ENCODE data around the gene GLMP. TPM values are rescaled to one million over a fixed set of nuclear protein-coding genes. Genes with fewer than 3 reads are reported as not detected.

Gene GLMP, protein sequence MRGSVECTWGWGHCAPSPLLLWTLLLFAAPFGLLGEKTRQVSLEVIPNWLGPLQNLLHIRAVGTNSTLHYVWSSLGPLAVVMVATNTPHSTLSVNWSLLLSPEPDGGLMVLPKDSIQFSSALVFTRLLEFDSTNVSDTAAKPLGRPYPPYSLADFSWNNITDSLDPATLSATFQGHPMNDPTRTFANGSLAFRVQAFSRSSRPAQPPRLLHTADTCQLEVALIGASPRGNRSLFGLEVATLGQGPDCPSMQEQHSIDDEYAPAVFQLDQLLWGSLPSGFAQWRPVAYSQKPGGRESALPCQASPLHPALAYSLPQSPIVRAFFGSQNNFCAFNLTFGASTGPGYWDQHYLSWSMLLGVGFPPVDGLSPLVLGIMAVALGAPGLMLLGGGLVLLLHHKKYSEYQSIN
- total RNA-seq (10 to 100 TPM; 20.2 to 47.9 (median 32.3) TPM), polyA plus RNA-seq (10 to 100 TPM; 33.0 to 42.0 TPM)
- long read RNA-seq, donor 1, transcript GLMP-215 (5 exons, 1,364 nt), result minor isoform, 17 of 173 reads
- long read RNA-seq, donor 1, transcript GLMP-207 (2 exons, 524 nt), result minor isoform, 5 of 173 reads
- long read RNA-seq, donor 1, transcript GLMP-201 (6 exons, 1,604 nt), result major isoform, 91 of 173 reads
- long read RNA-seq, donor 1, transcript GLMP-213 (5 exons, 1,365 nt), result minor isoform, 9 of 173 reads
- long read RNA-seq, donor 1, partial matches to known transcripts, result 7 of 173 reads
- long read RNA-seq, donor 1, other reads (novel, unspliced or antisense), result 44 of 173 reads
- long read RNA-seq, donor 2, transcript GLMP-201 (6 exons, 1,604 nt), result major isoform, 6 of 9 reads
- long read RNA-seq, donor 2, partial matches to known transcripts, result 0 of 9 reads
- long read RNA-seq, donor 2, other reads (novel, unspliced or antisense), result 0 of 9 reads
- long read RNA-seq, donor 3, transcript GLMP-201 (6 exons, 1,604 nt), result major isoform, 32 of 73 reads
- long read RNA-seq, donor 3, transcript GLMP-215 (5 exons, 1,364 nt), result minor isoform, 6 of 73 reads
- long read RNA-seq, donor 3, transcript GLMP-207 (2 exons, 524 nt), result minor isoform, 5 of 73 reads
- long read RNA-seq, donor 3, transcript GLMP-213 (5 exons, 1,365 nt), result minor isoform, 6 of 73 reads
- long read RNA-seq, donor 3, partial matches to known transcripts, result 7 of 73 reads
- long read RNA-seq, donor 3, other reads (novel, unspliced or antisense), result 17 of 73 reads

DNA sequence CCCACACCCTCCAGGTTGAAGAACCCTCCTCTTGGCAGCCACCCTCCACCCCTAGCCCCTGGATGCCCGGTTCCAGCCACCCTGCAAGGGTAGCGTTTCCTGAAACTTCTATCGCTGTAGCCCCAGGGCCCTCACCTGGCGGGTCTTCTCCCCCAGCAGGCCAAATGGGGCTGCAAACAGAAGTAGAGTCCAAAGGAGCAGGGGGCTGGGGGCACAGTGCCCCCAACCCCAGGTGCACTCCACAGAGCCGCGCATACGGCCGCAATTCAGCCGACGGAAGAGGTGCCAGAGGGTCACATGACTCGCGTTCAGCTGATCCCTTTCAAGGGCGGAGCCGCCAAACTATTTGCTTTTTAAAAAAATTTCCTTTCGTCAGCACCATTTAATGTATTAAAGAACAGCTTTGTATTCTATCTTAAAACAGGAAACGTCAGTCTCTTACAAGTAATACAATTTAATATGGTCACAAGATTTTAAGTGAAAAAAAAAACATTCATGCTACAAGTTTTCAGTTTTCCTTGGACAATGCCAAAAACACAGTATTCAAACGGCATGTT lies at the start of gene GLMP:
Gene GLMP, minus strand, starts transcription at position 289 of the 557 bp plus-strand sequence. Its CDS starts 34 bp downstream, at position 255.
- intact Hi-C loops (cut with DNase I), result no loop called here
- Histone ChIP-seq H3K4me1 (ENCODE audit: insufficient read depth) (peaks cover 7% of the 10 kb centered on the region), H3K9me3 (no peaks in the 10 kb centered on the region), H3K27ac (peak within 1 kb of the TSS in 1 of 2 donors; percentile 36), H3K4me3 (peak within 1 kb of the TSS; percentile 77), H3K36me3 (no peaks in the 10 kb centered on the region), H3K27me3 (no peaks in the 10 kb centered on the region)
- WGBS, 3 donors, result 0 to 1% (median 0%) methylated on average over 17 of the region's 17 CpGs
- TF ChIP-seq POLR2A (IDR thresholded peaks at IDR 0.05) (no peak), EP300 (IDR thresholded peaks at IDR 0.05) (no peak)
- TF ChIP-seq, protein P1, sequence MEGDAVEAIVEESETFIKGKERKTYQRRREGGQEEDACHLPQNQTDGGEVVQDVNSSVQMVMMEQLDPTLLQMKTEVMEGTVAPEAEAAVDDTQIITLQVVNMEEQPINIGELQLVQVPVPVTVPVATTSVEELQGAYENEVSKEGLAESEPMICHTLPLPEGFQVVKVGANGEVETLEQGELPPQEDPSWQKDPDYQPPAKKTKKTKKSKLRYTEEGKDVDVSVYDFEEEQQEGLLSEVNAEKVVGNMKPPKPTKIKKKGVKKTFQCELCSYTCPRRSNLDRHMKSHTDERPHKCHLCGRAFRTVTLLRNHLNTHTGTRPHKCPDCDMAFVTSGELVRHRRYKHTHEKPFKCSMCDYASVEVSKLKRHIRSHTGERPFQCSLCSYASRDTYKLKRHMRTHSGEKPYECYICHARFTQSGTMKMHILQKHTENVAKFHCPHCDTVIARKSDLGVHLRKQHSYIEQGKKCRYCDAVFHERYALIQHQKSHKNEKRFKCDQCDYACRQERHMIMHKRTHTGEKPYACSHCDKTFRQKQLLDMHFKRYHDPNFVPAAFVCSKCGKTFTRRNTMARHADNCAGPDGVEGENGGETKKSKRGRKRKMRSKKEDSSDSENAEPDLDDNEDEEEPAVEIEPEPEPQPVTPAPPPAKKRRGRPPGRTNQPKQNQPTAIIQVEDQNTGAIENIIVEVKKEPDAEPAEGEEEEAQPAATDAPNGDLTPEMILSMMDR (IDR thresholded peaks at IDR 0.05), result peak in 1 of 3 donors; percentile 7
- DNase-seq, result peak; percentile 65 to 78 (median 67)

DNA sequence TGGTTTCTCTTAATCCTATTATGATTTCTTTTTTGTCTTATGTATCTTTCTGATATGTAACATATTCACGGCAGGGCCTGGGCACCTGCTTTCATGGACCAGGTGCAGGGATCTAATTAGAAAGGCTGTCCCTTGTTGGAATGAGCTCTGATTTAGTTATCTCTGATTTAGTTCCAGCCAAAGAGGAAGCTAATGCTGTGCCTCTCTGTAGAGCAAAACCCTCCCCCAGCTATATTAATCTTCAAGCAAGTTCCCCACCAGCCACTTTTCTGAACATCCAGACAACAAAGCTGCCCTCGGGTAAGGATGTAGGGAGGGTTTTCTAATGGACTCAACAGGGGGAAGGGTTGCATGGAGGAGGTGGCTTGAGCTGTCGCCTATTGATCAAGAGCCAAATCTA lies 48.9 kb upstream of the GLMP start:
- Histone ChIP-seq H3K4me1 (ENCODE audit: insufficient read depth) (no peaks in the 10 kb centered on the region), H3K36me3 (no peaks in the 10 kb centered on the region), H3K9me3 (no peaks in the 10 kb centered on the region), H3K27ac (no peak overlapping the region), H3K4me3 (no peak overlapping the region), H3K27me3 (no peaks in the 10 kb centered on the region)
- WGBS, 3 donors, result 35 to 50% (median 48%) methylated on average over 3 of the region's 3 CpGs
- intact Hi-C loops (cut with DNase I), result loop anchor here in 1 of 4 donors (5.0 kb wide), 1 partner anchor 518 kb away; the partner anchor contains the start of gene NTRK1
- no peak for DNase-seq
- TF ChIP-seq EP300 (IDR thresholded peaks at IDR 0.05) (no peak), POLR2A (IDR thresholded peaks at IDR 0.05) (no peak)
- TF ChIP-seq, protein P1 (IDR thresholded peaks at IDR 0.05), result no peak

DNA sequence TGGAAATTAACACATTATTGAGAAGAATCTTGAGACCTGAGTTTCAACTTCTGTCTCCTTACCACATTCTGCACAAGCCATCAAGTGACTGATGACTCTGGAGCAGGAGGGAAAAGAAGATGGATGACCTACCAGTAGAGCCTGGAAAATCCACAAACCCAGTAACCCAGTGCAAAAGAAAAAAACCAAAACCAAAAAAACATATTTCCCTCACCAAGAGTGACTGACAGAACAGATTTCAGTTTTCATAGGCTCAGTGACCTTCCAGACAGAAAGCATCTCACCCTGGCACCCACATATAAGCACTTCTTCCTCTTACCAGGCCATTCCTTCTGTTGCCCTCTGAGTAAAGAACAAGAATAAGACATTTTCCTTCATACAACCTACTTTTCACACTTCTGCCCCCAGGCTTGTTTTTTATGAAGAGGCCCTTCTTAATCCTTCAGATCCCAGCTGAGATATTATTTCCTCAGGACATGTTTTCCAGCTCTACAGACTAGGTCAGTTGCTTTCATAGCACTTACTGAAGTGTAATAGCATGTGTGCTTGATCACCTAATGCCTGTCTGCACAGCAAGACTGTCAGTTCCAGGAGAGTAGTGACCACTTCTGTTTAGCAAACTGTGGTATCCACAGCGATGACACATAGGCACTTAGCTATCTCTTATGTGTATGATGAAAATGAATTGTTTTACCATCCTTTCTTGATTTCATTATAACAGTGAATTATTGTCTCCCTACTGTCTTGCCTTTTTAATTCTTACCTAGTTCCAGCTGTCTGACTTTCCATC lies 46.9 kb upstream of the GLMP start:
- H3K9me3 ChIP-seq, result no peaks in the 10 kb centered on the region
- no peaks in the 10 kb centered on the region for H3K36me3 ChIP-seq
- no peaks in the 10 kb centered on the region for H3K4me1 ChIP-seq (ENCODE audit: insufficient read depth)
- no peaks in the 10 kb centered on the region for H3K27me3 ChIP-seq
- DNase-seq, result no peak
- intact Hi-C loops (cut with DNase I), result loop anchor here in 1 of 4 donors (5.0 kb wide), 1 partner anchor 520 kb away; the partner anchor contains the start of gene NTRK1
- no peak overlapping the region for H3K4me3 ChIP-seq
- TF ChIP-seq POLR2A (IDR thresholded peaks at IDR 0.05) (no peak), EP300 (IDR thresholded peaks at IDR 0.05) (no peak)
- TF ChIP-seq, protein P1 (IDR thresholded peaks at IDR 0.05), result no peak
- H3K27ac ChIP-seq, result no peak overlapping the region
- WGBS, 3 donors, result 79 to 92% (median 84%) methylated on average over 1 of the region's 1 CpG

All from ovary (tissue), 10 donors.